HepG2 (cell line): ENCODE measurements around the gene HRG. TPM values are rescaled to one million over a fixed set of nuclear protein-coding genes. Genes with fewer than 3 reads are reported as not detected.

ENCODE experiments used
- CAMTA2 ChIP-seq: sonication (generic); formaldehyde crosslinking; IDR thresholded peaks from 2 replicates; pipeline ENCODE4 v1.4.0; 2020; ENCODE audit warnings: mild to moderate bottlenecking, missing genetic modification reagents, borderline replicate concordance
- CBFB ChIP-seq: sonication (generic); formaldehyde crosslinking; IDR thresholded peaks from 2 replicates; pipeline ENCODE4 v1.4.0; 2020; ENCODE audit warnings: missing genetic modification reagents
- CBX2 ChIP-seq, 2 experiments: fragments of 200-600 bp in 1 of 2; sonication (generic); formaldehyde crosslinking in 1 of 2; IDR thresholded peaks; 2 replicates each; pipeline versions ENCODE4 v1.7.0 to v1.8.1; 2018 to 2022; ENCODE audit warnings: low read depth in 2 of 2, low read length in 1 of 2, mild to moderate bottlenecking in 1 of 2, missing genetic modification reagents in 1 of 2
- DNMT3B ChIP-seq: conservative IDR thresholded peaks from 2 replicates; pipeline ENCODE4 v1.6.1; 2016; ENCODE audit warnings: missing biosample characterization, control low read depth
- FOXJ3 ChIP-seq: sonication (generic); formaldehyde crosslinking; IDR thresholded peaks from 2 replicates; pipeline ENCODE4 v1.4.0; 2020; ENCODE audit warnings: missing genetic modification reagents, mild to moderate bottlenecking, borderline replicate concordance
- KDM5B ChIP-seq: sonication (generic); formaldehyde crosslinking; IDR thresholded peaks from 2 replicates; pipeline ENCODE4 v1.4.0; 2020; ENCODE audit warnings: missing genetic modification reagents, mild to moderate bottlenecking, borderline replicate concordance
- NFYB ChIP-seq: sonication (generic); formaldehyde crosslinking; IDR thresholded peaks from 2 replicates; pipeline ENCODE4 v1.4.0; 2020; ENCODE audit warnings: missing genetic modification reagents
- RAD21 ChIP-seq: fragments of 450-650 bp; formaldehyde crosslinking; IDR thresholded peaks from 2 replicates; pipeline ENCODE4 v1.5.0; 2020; ENCODE audit warnings: mild to moderate bottlenecking
- ZNF274 ChIP-seq: sonication (generic); formaldehyde crosslinking; IDR thresholded peaks from 2 replicates; pipeline ENCODE4 v1.5.1; 2020; ENCODE audit warnings: mild to moderate bottlenecking, missing genetic modification reagents
- ZNF44 ChIP-seq: sonication (generic); formaldehyde crosslinking; IDR thresholded peaks from 2 replicates; pipeline ENCODE4 v1.5.1; 2020; ENCODE audit warnings: mild to moderate bottlenecking, missing genetic modification reagents
- ZZZ3 ChIP-seq: sonication (generic); formaldehyde crosslinking; IDR thresholded peaks from 2 replicates; pipeline ENCODE4 v1.4.0; 2020; ENCODE audit warnings: missing genetic modification reagents, mild to moderate bottlenecking, borderline replicate concordance
- polyA plus RNA-seq, 8 experiments: library from polyadenylated mRNA; depleted of rRNA in 3 of 8; stranded (reverse) in 7 of 8; unstranded in 1 of 8; fragments of >200 nt; fragmentation: Illumina TruSeq in 4 of 8; extraction: Trizol in 4 of 8; gene quantifications; 2 replicates each; pipeline versions ENCODE4 v1.2.1 to v1.2.3, GENCODE V29; 2011 to 2016; ENCODE audit warnings: low read depth in 4 of 8, missing spikeins in 1 of 8, mixed read lengths in 1 of 8; ENCODE audit not compliant: insufficient read depth in 1 of 8
- total RNA-seq, 5 experiments: library from RNA; depleted of rRNA; stranded (reverse); fragments of >200 nt; fragmentation: Illumina TruSeq; extraction: Trizol; gene quantifications; 2 replicates each; pipeline ENCODE4 v1.2.3, GENCODE V29; 2016; ENCODE audit warnings: low read depth in 1 of 5
- TF ChIP-seq, protein P1 (sequence below): sonication (generic); formaldehyde crosslinking; conservative IDR thresholded peaks from 2 replicates; pipeline ENCODE4 v1.4.0; 2020; ENCODE audit warnings: missing genetic modification reagents
- TF ChIP-seq, protein P2 (sequence below): sonication (generic); formaldehyde crosslinking; IDR thresholded peaks from 2 replicates; pipeline ENCODE4 v1.4.0; 2020; ENCODE audit warnings: missing genetic modification reagents
- TF ChIP-seq, protein P3 (sequence below): sonication (generic); formaldehyde crosslinking; IDR thresholded peaks from 2 replicates; pipeline ENCODE4 v1.8.1; 2023; ENCODE audit warnings: mild to moderate bottlenecking, inconsistent platforms, moderate library complexity, missing genetic modification reagents, borderline replicate concordance
- TF ChIP-seq, protein P4 (sequence below): sonication (generic); formaldehyde crosslinking; IDR thresholded peaks from 2 replicates; pipeline ENCODE4 v1.5.0; 2020; ENCODE audit warnings: missing genetic modification reagents
- TF ChIP-seq, protein P5 (sequence below): sonication (generic); formaldehyde crosslinking; IDR thresholded peaks from 2 replicates; pipeline ENCODE4 v1.8.1; 2023; ENCODE audit warnings: mild to moderate bottlenecking, moderate library complexity, missing genetic modification reagents
- TF ChIP-seq, protein P6 (sequence below): sonication (generic); formaldehyde crosslinking; IDR thresholded peaks from 2 replicates; pipeline ENCODE4 v1.5.0; 2020; ENCODE audit warnings: mild to moderate bottlenecking, missing genetic modification reagents

HRG gene
- total and polyA plus RNA-seq, 2 of the 13 experiments (the other 11 are each of a cell fraction or from before 2014, with no cell fraction given), result 0.09 to 0.11 TPM

DNA sequence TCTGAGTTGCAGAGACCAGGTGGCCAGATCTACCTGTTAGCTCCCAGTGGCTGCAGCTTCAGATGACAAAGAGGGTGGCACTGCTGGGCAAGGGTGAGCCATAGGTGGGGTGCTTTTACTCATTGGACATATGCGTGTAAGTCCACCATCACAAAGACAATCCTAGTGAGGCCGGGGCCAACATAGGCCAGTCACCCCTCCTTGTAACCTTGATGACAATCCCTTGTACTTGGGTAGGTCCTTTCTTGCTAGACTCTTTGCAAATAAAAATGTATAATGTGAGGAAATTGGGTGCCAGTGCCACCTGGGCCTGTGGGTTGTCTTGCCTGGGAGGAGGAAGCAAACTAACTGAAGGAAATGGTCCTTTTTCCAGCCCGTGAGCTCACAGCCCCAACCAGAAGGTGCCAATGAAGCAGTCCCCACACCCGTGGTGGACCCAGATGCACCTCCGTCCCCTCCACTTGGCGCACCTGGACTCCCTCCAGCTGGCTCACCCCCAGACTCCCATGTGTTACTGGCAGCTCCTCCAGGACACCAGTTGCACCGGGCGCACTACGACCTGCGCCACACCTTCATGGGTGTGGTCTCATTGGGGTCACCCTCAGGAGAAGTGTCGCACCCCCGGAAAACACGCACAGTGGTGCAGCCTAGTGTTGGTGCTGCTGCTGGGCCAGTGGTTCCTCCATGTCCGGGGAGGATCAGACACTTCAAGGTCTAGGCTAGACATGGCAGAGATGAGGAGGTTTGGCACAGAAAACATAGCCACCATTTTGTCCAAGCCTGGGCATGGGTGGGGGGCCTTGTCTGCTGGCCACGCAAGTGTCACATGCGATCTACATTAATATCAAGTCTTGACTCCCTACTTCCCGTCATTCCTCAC, 45.4 kb upstream of the HRG start (continued):
- TF ChIP-seq, protein P1, sequence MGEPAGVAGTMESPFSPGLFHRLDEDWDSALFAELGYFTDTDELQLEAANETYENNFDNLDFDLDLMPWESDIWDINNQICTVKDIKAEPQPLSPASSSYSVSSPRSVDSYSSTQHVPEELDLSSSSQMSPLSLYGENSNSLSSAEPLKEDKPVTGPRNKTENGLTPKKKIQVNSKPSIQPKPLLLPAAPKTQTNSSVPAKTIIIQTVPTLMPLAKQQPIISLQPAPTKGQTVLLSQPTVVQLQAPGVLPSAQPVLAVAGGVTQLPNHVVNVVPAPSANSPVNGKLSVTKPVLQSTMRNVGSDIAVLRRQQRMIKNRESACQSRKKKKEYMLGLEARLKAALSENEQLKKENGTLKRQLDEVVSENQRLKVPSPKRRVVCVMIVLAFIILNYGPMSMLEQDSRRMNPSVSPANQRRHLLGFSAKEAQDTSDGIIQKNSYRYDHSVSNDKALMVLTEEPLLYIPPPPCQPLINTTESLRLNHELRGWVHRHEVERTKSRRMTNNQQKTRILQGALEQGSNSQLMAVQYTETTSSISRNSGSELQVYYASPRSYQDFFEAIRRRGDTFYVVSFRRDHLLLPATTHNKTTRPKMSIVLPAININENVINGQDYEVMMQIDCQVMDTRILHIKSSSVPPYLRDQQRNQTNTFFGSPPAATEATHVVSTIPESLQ, result no peak
- no peak for TF ChIP-seq RAD21 (CRISPR knock-in tag)
- TF ChIP-seq CBFB (CRISPR knock-in tag), result 0 out of 2 replicates have a peak, but pooled peaks have one; percentile 11
- TF ChIP-seq, protein P2, sequence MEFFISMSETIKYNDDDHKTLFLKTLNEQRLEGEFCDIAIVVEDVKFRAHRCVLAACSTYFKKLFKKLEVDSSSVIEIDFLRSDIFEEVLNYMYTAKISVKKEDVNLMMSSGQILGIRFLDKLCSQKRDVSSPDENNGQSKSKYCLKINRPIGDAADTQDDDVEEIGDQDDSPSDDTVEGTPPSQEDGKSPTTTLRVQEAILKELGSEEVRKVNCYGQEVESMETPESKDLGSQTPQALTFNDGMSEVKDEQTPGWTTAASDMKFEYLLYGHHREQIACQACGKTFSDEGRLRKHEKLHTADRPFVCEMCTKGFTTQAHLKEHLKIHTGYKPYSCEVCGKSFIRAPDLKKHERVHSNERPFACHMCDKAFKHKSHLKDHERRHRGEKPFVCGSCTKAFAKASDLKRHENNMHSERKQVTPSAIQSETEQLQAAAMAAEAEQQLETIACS (CRISPR knock-in tag), result no peak
- peak; percentile 81; the same call in 1 of the 2 replicates for TF ChIP-seq KDM5B
- TF ChIP-seq ZNF44 (CRISPR knock-in tag), result no peak
- TF ChIP-seq, protein P3, sequence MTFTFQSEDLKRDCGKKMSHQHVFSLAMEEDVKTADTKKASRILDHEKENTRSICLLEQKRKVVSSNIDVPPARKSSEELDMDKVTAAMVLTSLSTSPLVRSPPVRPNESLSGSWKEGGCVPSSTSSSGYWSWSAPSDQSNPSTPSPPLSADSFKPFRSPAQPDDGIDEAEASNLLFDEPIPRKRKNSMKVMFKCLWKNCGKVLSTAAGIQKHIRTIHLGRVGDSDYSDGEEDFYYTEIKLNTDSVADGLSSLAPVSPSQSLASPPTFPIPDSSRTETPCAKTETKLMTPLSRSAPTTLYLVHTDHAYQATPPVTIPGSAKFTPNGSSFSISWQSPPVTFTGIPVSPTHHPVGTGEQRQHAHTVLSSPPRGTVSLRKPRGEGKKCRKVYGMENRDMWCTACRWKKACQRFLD (CRISPR knock-in tag), result 0 out of 2 replicates have a peak, but pooled peaks have one; percentile 25
- peak; percentile 47; the same call in 1 of the 2 replicates for TF ChIP-seq ZZZ3 (CRISPR knock-in tag)
- no peak for TF ChIP-seq DNMT3B
- TF ChIP-seq, protein P4, sequence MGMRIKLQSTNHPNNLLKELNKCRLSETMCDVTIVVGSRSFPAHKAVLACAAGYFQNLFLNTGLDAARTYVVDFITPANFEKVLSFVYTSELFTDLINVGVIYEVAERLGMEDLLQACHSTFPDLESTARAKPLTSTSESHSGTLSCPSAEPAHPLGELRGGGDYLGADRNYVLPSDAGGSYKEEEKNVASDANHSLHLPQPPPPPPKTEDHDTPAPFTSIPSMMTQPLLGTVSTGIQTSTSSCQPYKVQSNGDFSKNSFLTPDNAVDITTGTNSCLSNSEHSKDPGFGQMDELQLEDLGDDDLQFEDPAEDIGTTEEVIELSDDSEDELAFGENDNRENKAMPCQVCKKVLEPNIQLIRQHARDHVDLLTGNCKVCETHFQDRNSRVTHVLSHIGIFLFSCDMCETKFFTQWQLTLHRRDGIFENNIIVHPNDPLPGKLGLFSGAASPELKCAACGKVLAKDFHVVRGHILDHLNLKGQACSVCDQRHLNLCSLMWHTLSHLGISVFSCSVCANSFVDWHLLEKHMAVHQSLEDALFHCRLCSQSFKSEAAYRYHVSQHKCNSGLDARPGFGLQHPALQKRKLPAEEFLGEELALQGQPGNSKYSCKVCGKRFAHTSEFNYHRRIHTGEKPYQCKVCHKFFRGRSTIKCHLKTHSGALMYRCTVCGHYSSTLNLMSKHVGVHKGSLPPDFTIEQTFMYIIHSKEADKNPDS, result peak; percentile 70; the same call in 1 of the 2 replicates
- TF ChIP-seq CAMTA2 (CRISPR knock-in tag), result no peak
- TF ChIP-seq, protein P5, sequence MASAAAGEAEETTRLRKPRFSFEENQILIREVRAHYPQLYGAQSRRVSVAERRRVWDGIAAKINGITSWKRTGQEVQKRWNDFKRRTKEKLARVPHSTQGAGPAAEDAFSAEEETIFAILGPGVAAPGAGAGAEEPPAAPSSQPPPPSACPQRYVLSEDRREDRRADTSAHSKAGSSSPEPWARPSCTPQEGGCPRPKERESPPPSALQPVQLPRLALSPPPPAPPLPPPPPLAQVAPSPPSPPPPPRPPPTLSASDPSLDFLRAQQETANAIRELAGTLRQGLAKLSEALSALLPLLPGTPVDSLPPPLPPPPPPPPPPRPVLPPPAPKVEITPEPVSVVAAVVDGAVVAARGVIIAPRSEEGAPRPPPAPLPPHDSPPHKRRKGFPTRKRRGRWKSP (CRISPR knock-in tag), result no peak; the same call in 1 of the 2 replicates
- TF ChIP-seq FOXJ3, result peak; percentile 45; the same call in 1 of the 2 replicates
- TF ChIP-seq NFYB, result no peak
- TF ChIP-seq ZNF274 (CRISPR knock-in tag), result no peak; the same call in 1 of the 2 replicates
- TF ChIP-seq, protein P6, sequence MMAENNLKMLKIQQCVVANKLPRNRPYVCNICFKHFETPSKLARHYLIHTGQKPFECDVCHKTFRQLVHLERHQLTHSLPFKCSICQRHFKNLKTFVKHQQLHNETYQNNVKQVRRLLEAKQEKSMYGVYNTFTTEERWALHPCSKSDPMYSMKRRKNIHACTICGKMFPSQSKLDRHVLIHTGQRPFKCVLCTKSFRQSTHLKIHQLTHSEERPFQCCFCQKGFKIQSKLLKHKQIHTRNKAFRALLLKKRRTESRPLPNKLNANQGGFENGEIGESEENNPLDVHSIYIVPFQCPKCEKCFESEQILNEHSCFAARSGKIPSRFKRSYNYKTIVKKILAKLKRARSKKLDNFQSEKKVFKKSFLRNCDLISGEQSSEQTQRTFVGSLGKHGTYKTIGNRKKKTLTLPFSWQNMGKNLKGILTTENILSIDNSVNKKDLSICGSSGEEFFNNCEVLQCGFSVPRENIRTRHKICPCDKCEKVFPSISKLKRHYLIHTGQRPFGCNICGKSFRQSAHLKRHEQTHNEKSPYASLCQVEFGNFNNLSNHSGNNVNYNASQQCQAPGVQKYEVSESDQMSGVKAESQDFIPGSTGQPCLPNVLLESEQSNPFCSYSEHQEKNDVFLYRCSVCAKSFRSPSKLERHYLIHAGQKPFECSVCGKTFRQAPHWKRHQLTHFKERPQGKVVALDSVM (CRISPR knock-in tag), result no peak
- no peak for TF ChIP-seq CBX2 (IDR thresholded peaks at IDR 0.05; ENCODE audit: low read depth, low read length)
- peak; percentile 92; the same call in 1 of the 2 replicates for TF ChIP-seq CBX2 (CRISPR knock-in tag; IDR thresholded peaks at IDR 0.05; ENCODE audit: low read depth)
